Upper lobe of left lung (tissue), 4 donors: ENCODE results near the gene TMEM256.

Experiments
- POLR2A ChIP-seq, 4 donors: fragments of 450-650 bp; IDR thresholded peaks; one replicate each; pipeline ENCODE4 v1.5.1; 2016 to 2017; ENCODE audit warnings: antibody characterized with exemption in 4 of 4, mild to moderate bottlenecking in 2 of 4
- TF ChIP-seq, protein P1 (sequence below), 6 experiments: fragments of 450-650 bp in 4 of 6; fragments of 200-600 bp in 2 of 6; sonication (generic) in 2 of 6; IDR thresholded peaks; one replicate each; pipeline ENCODE4 v1.5.1; 2016 to 2019; ENCODE audit warnings: antibody characterized with exemption in 6 of 6

DNA sequence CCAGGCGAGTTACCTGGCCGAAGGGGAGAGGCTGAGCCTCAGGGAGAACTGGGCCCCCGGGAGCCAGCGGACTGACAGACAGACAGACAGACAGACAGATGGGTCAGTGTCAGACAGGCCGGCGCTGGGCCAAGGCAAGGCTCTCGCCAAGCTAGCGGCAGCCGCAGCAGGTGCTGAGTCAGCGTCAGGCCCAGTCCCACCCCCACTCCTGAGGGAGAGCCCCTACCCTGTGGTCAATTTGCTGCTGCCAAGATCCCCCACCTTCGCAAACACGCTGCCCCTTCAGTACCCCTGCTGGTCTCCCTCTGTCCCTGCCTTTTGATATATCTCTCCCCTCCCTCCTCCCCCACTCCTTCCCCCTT, 36.9 kb upstream of the TMEM256 start:
- TF ChIP-seq, protein P1, sequence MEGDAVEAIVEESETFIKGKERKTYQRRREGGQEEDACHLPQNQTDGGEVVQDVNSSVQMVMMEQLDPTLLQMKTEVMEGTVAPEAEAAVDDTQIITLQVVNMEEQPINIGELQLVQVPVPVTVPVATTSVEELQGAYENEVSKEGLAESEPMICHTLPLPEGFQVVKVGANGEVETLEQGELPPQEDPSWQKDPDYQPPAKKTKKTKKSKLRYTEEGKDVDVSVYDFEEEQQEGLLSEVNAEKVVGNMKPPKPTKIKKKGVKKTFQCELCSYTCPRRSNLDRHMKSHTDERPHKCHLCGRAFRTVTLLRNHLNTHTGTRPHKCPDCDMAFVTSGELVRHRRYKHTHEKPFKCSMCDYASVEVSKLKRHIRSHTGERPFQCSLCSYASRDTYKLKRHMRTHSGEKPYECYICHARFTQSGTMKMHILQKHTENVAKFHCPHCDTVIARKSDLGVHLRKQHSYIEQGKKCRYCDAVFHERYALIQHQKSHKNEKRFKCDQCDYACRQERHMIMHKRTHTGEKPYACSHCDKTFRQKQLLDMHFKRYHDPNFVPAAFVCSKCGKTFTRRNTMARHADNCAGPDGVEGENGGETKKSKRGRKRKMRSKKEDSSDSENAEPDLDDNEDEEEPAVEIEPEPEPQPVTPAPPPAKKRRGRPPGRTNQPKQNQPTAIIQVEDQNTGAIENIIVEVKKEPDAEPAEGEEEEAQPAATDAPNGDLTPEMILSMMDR (IDR thresholded peaks at IDR 0.05): no peak
- TF ChIP-seq POLR2A (IDR thresholded peaks at IDR 0.05): no peak
